ACC112 (cell line): ENCODE data around the gene HECW1.

ENCODE experiments used
- H2AFZ ChIP-seq: fragments of 200-600 bp; sonication (generic); one replicate; pipeline ENCODE4 v1.6.0; 2017; ENCODE audit warnings: antibody characterized with exemption, low read length; ENCODE audit not compliant: unreplicated experiment
- H3K27ac ChIP-seq: fragments of 200-600 bp; sonication (generic); 2 replicates; pipeline ENCODE4 v1.5.1; 2014; ENCODE audit warnings: low read depth, mild to moderate bottlenecking, antibody characterized with exemption, low read length, moderate library complexity
- H3K27me3 ChIP-seq: fragments of 200-600 bp; sonication (generic); 2 replicates; pipeline ENCODE4 v1.6.1; 2014; ENCODE audit warnings: mild to moderate bottlenecking, antibody characterized with exemption, low read length, moderate library complexity, mixed read lengths; ENCODE audit not compliant: insufficient read depth
- H3K36me3 ChIP-seq: fragments of 200-600 bp; sonication (generic); 2 replicates; pipeline ENCODE4 v1.6.1; 2016; ENCODE audit warnings: mild to moderate bottlenecking, antibody characterized with exemption, low read length, moderate library complexity, mixed read lengths; ENCODE audit not compliant: insufficient read depth
- H3K4me1 ChIP-seq: fragments of 200-600 bp; sonication (generic); one replicate; pipeline ENCODE4 v1.6.1; 2016; ENCODE audit warnings: low read length, mixed read lengths; ENCODE audit not compliant: insufficient read depth, unreplicated experiment, control insufficient read depth
- H3K4me3 ChIP-seq: fragments of 200-600 bp; sonication (generic); 2 replicates; pipeline ENCODE4 v1.5.1; 2014; ENCODE audit warnings: mild to moderate bottlenecking, low read depth, low read length
- H3K79me2 ChIP-seq: fragments of 200-600 bp; sonication (generic); one replicate; pipeline ENCODE4 v1.6.0; 2016; ENCODE audit warnings: low read length; ENCODE audit not compliant: control insufficient read depth, unreplicated experiment, insufficient read depth

The HECW1 gene

DNA sequence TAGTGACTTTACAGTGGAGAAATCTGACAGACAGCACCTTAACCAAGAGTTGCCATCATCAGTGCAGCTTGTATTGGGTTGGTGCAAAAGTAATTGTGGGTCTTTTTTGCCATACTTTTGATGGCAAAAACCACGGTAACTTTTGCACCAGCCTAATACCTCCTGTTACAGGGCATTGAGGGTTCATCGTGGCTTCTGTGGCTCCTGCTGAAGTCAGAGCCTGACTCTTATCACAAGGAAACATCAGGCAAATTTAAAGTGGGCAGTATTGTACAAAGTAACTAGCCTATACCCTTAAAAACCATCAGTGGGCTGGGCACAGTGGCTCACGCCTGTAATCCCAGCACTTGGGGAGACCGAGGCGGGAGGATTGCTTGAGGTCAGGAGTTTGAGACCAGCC, 117.4 kb downstream of the HECW1 start:
- H3K4me1 ChIP-seq: no peaks in the 10 kb centered on the region
- H2AFZ ChIP-seq: no peak overlapping the region
- H3K79me2 ChIP-seq: no peaks in the 10 kb centered on the region
- no peaks in the 10 kb centered on the region for H3K36me3 ChIP-seq
- H3K4me3 ChIP-seq: no peak overlapping the region
- no peak overlapping the region for H3K27ac ChIP-seq
- H3K27me3 ChIP-seq: no peaks in the 10 kb centered on the region; the same call in 1 of the 2 replicates

- Histone ChIP-seq H2AFZ (no peak overlapping the region), H3K79me2 (no peaks in the 10 kb centered on the region), H3K4me3 (no peak overlapping the region), H3K36me3 (no peaks in the 10 kb centered on the region), H3K4me1 (no peaks in the 10 kb centered on the region), H3K27ac (no peak overlapping the region), H3K27me3 (no peaks in the 10 kb centered on the region; the same call in 1 of the 2 replicates)
These were observed 119.9 kb downstream of the HECW1 start for GRCh38 chr7:43232366-43232765.

DNA sequence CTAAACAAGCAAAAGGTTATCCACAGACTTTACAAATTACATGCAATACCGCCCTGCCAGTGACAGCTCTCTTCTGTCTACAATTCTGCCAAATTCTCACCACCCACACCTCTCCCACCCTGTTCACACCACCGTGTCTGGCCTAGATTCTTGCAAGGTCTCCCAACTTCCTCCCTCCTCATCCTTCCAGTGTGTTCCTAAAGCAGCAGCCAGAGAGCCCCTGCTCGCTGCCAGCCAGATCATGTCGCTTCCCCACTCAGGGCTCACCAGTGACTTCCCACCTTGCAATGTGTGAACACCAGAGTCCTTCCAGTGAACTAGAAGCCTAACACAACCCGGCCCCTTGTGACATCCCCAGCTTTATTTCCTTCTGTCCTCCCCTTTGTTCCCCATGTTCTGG, 121.6 kb downstream of the HECW1 start:
- Histone ChIP-seq H3K4me1 (no peaks in the 10 kb centered on the region), H3K27me3 (no peaks in the 10 kb centered on the region; the same call in 1 of the 2 replicates), H3K79me2 (no peaks in the 10 kb centered on the region), H3K27ac (no peak overlapping the region), H2AFZ (no peak overlapping the region), H3K36me3 (no peaks in the 10 kb centered on the region), H3K4me3 (no peak overlapping the region)

GRCh38 chr7:43234968-43235367, 122.5 kb downstream of the HECW1 start:
- Histone ChIP-seq H3K27ac (no peak overlapping the region), H3K36me3 (no peaks in the 10 kb centered on the region), H2AFZ (no peak overlapping the region), H3K4me1 (no peaks in the 10 kb centered on the region), H3K27me3 (no peaks in the 10 kb centered on the region; the same call in 1 of the 2 replicates), H3K79me2 (no peaks in the 10 kb centered on the region), H3K4me3 (no peak overlapping the region)

DNA sequence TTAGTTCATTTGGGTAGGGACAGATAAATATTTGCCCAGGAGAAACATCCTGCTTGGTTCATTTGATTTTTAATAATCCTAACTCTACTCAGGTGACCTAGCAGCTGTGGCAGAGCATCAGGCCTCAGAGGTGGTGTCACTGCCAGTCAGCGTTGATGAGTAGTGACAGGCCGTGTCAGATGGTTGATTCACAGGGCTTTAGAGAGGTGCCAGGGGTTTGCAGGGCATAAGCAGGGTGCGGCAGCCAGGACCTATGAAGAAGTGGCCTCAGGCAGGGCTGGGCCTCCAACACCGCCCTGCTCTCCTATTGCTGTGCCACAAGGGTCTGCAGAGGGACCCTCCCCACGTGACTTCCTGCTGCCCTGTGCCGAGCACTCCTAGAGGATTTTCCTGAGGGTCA, 128.1 kb downstream of the HECW1 start:
- no peaks in the 10 kb centered on the region for H3K36me3 ChIP-seq
- no peak overlapping the region for H3K27ac ChIP-seq
- no peaks in the 10 kb centered on the region for H3K4me1 ChIP-seq
- peaks cover 3% of the 10 kb centered on the region; the same call in 1 of the 2 replicates for H3K27me3 ChIP-seq
- no peaks in the 10 kb centered on the region for H3K79me2 ChIP-seq
- no peak overlapping the region for H2AFZ ChIP-seq
- H3K4me3 ChIP-seq: no peak overlapping the region

GRCh38 chr7:43242628-43243255, 130.3 kb downstream of the HECW1 start:
- Histone ChIP-seq H3K27ac (no peak overlapping the region), H3K4me3 (no peak overlapping the region), H3K4me1 (no peaks in the 10 kb centered on the region), H2AFZ (no peak overlapping the region), H3K79me2 (no peaks in the 10 kb centered on the region), H3K27me3 (peaks cover 16% of the 10 kb centered on the region), H3K36me3 (no peaks in the 10 kb centered on the region)

GRCh38 chr7:43244232-43244631, 131.8 kb downstream of the HECW1 start:
- no peaks in the 10 kb centered on the region for H3K4me1 ChIP-seq
- H3K36me3 ChIP-seq: no peaks in the 10 kb centered on the region
- H2AFZ ChIP-seq: no peak overlapping the region
- peaks cover 16% of the 10 kb centered on the region for H3K27me3 ChIP-seq
- H3K79me2 ChIP-seq: no peaks in the 10 kb centered on the region
- H3K4me3 ChIP-seq: no peak overlapping the region
- H3K27ac ChIP-seq: no peak overlapping the region

DNA sequence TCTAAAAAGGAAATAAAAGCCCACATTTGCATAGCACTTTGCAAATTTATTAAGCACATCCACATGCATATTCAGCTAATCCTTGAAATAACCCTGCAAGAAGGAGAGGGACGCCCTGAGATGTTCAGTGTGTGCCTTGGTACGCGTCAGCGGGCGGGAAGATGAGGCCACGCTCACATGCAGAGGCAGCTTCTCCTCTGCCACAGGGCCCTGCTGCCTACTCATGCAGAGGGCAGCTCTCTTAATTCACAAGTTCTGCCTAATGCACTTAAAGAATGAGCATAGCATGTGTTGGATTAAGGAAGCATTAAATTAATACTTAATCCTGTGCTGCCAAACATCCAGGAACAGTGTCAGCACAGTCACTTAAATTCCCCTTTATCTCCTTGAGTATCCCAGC, 132.3 kb downstream of the HECW1 start:
- Histone ChIP-seq H3K4me3 (no peak overlapping the region), H3K27me3 (peaks cover 16% of the 10 kb centered on the region), H3K36me3 (no peaks in the 10 kb centered on the region), H3K4me1 (no peaks in the 10 kb centered on the region), H3K27ac (no peak overlapping the region), H3K79me2 (no peaks in the 10 kb centered on the region), H2AFZ (no peak overlapping the region)

DNA sequence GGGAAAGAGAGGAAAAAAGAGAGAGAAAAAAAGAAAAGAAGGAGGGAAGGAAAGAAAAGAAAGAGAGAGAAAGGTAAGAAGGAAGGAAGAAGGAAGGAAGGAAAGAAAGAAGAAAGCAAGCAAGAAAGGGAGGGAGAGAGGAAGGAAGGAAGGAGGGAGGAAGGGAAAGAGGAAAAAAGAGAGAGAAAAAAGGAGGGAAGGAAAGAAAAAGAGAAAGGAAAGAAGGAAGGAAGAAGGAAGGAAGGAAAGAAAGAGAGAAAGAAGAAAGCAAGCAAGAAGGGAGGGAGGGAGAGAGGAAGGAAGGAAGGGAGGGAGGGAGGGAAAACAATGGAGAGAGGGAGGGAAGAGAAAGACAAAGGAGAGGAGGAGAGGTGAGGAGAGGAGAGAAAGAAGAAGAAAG, 135.3 kb downstream of the HECW1 start:
- H3K27ac ChIP-seq: no peak overlapping the region

GRCh38 chr7:43248553-43248952, 136.1 kb downstream of the HECW1 start:
- Histone ChIP-seq H3K27ac (no peak overlapping the region), H3K27me3 (peaks cover 16% of the 10 kb centered on the region), H2AFZ (no peak overlapping the region), H3K79me2 (no peaks in the 10 kb centered on the region), H3K36me3 (no peaks in the 10 kb centered on the region), H3K4me3 (no peak overlapping the region), H3K4me1 (no peaks in the 10 kb centered on the region)

More for the DNA sequence above, 135.3 kb downstream of the HECW1 start:
- Histone ChIP-seq H3K27me3 (peaks cover 16% of the 10 kb centered on the region), H3K36me3 (no peaks in the 10 kb centered on the region), H3K4me3 (no peak overlapping the region), H2AFZ (no peak overlapping the region), H3K79me2 (no peaks in the 10 kb centered on the region), H3K4me1 (no peaks in the 10 kb centered on the region)

- H3K4me1 ChIP-seq: no peaks in the 10 kb centered on the region
- no peaks in the 10 kb centered on the region for H3K79me2 ChIP-seq
- H3K36me3 ChIP-seq: no peaks in the 10 kb centered on the region
- no peak overlapping the region for H3K4me3 ChIP-seq
- peaks cover 19% of the 10 kb centered on the region for H3K27me3 ChIP-seq
- no peak overlapping the region for H3K27ac ChIP-seq
- no peak overlapping the region for H2AFZ ChIP-seq
These were observed 136.7 kb downstream of the HECW1 start for GRCh38 chr7:43248961-43249822.
